Dermis lymphatic vessel endothelial cell (primary cell): Measurements from ENCODE around the gene NETO2. TPM values are rescaled to one million over a fixed set of nuclear protein-coding genes. Genes with fewer than 3 reads are reported as not detected.

ENCODE experiments used
- total RNA-seq: library from RNA; depleted of rRNA; stranded (reverse); fragments of >200 nt; gene quantifications from 2 replicates; pipeline ENCODE4 v1.2.1, GENCODE V29; 2014

The NETO2 gene, protein sequence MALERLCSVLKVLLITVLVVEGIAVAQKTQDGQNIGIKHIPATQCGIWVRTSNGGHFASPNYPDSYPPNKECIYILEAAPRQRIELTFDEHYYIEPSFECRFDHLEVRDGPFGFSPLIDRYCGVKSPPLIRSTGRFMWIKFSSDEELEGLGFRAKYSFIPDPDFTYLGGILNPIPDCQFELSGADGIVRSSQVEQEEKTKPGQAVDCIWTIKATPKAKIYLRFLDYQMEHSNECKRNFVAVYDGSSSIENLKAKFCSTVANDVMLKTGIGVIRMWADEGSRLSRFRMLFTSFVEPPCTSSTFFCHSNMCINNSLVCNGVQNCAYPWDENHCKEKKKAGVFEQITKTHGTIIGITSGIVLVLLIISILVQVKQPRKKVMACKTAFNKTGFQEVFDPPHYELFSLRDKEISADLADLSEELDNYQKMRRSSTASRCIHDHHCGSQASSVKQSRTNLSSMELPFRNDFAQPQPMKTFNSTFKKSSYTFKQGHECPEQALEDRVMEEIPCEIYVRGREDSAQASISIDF
- total RNA-seq, result 21.4 and 21.8 TPM in 2 replicates

DNA sequence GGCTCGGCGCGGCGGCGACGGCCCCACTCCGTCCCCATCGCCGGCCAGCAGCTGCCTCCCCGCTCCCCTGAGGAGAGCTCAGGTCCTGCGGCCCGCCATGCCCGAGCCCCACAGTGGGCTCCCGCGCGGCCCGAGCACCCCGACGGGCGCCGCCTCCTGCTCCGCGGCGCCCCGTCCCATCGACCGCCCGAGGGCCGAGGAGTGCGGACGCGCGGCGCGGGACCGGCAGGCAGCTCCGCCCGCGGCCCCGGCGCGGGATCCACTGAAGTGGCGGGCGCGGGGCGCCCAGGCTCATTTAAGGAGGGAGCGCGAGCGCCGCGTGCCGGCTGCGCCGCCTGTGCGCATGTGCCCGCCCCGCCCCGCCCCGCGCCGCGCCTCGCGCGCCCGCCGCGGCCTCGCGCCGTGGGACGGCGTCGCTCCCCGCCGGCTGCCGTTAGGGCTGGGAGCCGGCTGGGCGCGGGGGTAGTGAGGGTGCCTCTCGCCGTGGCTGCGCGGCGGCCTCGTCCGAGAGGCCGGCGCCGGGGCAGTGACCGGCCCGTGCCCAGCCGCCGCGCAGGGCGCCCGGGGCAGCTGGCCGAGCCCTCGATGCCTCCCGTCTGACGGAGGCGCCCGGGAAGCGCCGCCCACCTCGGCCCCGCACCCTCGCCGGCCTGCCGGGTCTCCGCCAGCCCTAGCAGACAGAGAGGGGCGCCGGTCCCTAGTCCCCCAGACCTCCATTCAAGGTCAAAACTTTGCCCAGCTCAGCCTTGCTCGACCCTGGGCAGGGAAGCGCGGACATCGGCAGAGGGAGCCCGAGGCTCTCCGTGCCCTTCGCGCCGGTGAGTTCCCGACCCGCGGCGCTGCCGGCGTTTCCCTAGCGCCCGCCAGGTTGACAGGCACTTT is at the start of gene NETO2:
Gene NETO2 (minus strand): TSS at position 269 of the 882 bp plus-strand sequence. CDS start 333 bp downstream, outside the sequence.

Other genes with a start within 250 kb of the NETO2 start
- gene DNAJA2, start 170.3 kb downstream of the NETO2 start, total RNA-seq, result 66.0 and 92.5 TPM in 2 replicates